MM.1S (cell line): ENCODE results near the gene SDK1.

Source experiments
- DNase-seq: peaks from one replicate; pipeline ENCODE4 v3.0.0-alpha.2; 2015
- H2AFZ ChIP-seq: fragments of 300-600 bp; sonication (generic); 2 replicates; pipeline ENCODE4 v1.6.0; 2016; ENCODE audit warnings: antibody characterized with exemption, low read length
- H3F3A ChIP-seq: fragments of 300-600 bp; sonication (generic); 2 replicates; pipeline ENCODE4 v1.6.1; 2016; ENCODE audit warnings: mild to moderate bottlenecking, antibody characterized with exemption, low read length, moderate library complexity, mixed read lengths; ENCODE audit not compliant: insufficient read depth
- H3K27ac ChIP-seq: fragments of 300-600 bp; sonication (generic); 2 replicates; pipeline ENCODE4 v1.5.1; 2016; ENCODE audit warnings: mild to moderate bottlenecking, low read length
- H3K27me3 ChIP-seq: fragments of 300-600 bp; sonication (generic); replicated peaks from 2 replicates; pipeline ENCODE4 v1.6.0; 2016; ENCODE audit warnings: low read length; ENCODE audit not compliant: insufficient read depth
- H3K36me3 ChIP-seq: fragments of 300-600 bp; sonication (generic); replicated peaks from 2 replicates; pipeline ENCODE4 v1.6.1; 2016; ENCODE audit warnings: mild to moderate bottlenecking, low read length, mixed read lengths; ENCODE audit not compliant: insufficient read depth
- H3K4me1 ChIP-seq: fragments of 300-600 bp; sonication (generic); 2 replicates; pipeline ENCODE4 v1.6.1; 2016; ENCODE audit warnings: low read length, mixed read lengths
- H3K4me2 ChIP-seq: fragments of 300-600 bp; sonication (generic); 2 replicates; pipeline ENCODE4 v1.6.0; 2016; ENCODE audit warnings: low read depth, low read length
- H3K4me3 ChIP-seq: fragments of 300-600 bp; sonication (generic); 2 replicates; pipeline ENCODE4 v1.5.1; 2016; ENCODE audit warnings: low read length, mixed read lengths
- H3K79me2 ChIP-seq: fragments of 300-600 bp; sonication (generic); 2 replicates; pipeline ENCODE4 v1.6.1; 2016; ENCODE audit warnings: mixed run types, low read length, mixed read lengths
- H3K9ac ChIP-seq: fragments of 300-600 bp; sonication (generic); 2 replicates; pipeline ENCODE4 v1.6.1; 2016; ENCODE audit warnings: low read length, mixed read lengths
- H3K9me2 ChIP-seq: fragments of 300-600 bp; sonication (generic); replicated peaks from 2 replicates; pipeline ENCODE4 v1.6.1; 2016; ENCODE audit warnings: mild to moderate bottlenecking, low read length, mixed read lengths; ENCODE audit not compliant: insufficient read depth
- H3K9me3 ChIP-seq: fragments of 300-600 bp; sonication (generic); replicated peaks from 2 replicates; pipeline ENCODE4 v1.6.1; 2016; ENCODE audit warnings: mild to moderate bottlenecking, low read length, mixed read lengths; ENCODE audit not compliant: insufficient read depth
- H4K20me1 ChIP-seq: fragments of 300-600 bp; sonication (generic); 2 replicates; pipeline ENCODE4 v1.6.1; 2016; ENCODE audit warnings: mild to moderate bottlenecking, low read length, moderate library complexity, mixed read lengths; ENCODE audit not compliant: insufficient read depth
- EZH2 ChIP-seq: fragments of 300-600 bp; sonication (generic); optimal IDR thresholded peaks from 2 replicates; pipeline ENCODE3; 2017; ENCODE audit warnings: low read depth, mild to moderate bottlenecking, antibody characterized with exemption, low read length, mixed read lengths
- EZH2phosphoT487 ChIP-seq: fragments of 300-600 bp; sonication (generic); IDR thresholded peaks from 2 replicates; pipeline ENCODE4 v1.6.1; 2018; ENCODE audit warnings: antibody characterized with exemption, low read length
- TF ChIP-seq, protein P1 (sequence below): fragments of 300-600 bp; sonication (generic); IDR thresholded peaks from 2 replicates; pipeline ENCODE4 v1.5.1; 2016; ENCODE audit warnings: antibody characterized with exemption, low read length, mixed read lengths

Gene SDK1

DNA sequence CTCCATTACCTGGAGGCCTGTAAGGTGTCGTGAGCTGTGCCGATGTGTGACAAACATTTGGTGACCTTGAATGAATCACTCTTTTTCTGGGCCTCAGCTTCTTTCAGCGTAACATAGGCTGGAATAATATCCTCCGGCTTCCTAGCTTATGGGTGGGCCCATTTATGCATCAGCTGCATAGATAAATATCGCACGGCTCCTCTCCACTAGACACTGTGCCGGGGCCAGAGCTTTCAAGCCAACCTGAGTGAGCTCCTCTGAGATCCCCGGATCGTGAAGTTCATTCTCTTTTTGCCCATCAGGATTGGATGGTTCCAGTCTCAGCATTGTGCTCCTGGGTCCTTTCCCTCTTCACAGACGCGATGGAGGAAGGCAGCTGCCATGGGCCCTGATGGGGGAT lies 806.8 kb downstream of the SDK1 start:
- Histone ChIP-seq H3K9me3 (no peaks in the 10 kb centered on the region), H3K4me2 (no peak overlapping the region), H3K79me2 (no peaks in the 10 kb centered on the region), H3K27ac (no peak overlapping the region), H3K9me2 (no peaks in the 10 kb centered on the region), H2AFZ (no peak overlapping the region), H4K20me1 (no peaks in the 10 kb centered on the region), H3F3A (no peaks in the 10 kb centered on the region), H3K4me1 (no peaks in the 10 kb centered on the region), H3K9ac (no peak overlapping the region), H3K36me3 (no peaks in the 10 kb centered on the region), H3K27me3 (no peaks in the 10 kb centered on the region), H3K4me3 (no peak overlapping the region)
- no peak for DNase-seq
- TF ChIP-seq EZH2, result no peak
- no peak for TF ChIP-seq EZH2phosphoT487
- TF ChIP-seq, protein P1, sequence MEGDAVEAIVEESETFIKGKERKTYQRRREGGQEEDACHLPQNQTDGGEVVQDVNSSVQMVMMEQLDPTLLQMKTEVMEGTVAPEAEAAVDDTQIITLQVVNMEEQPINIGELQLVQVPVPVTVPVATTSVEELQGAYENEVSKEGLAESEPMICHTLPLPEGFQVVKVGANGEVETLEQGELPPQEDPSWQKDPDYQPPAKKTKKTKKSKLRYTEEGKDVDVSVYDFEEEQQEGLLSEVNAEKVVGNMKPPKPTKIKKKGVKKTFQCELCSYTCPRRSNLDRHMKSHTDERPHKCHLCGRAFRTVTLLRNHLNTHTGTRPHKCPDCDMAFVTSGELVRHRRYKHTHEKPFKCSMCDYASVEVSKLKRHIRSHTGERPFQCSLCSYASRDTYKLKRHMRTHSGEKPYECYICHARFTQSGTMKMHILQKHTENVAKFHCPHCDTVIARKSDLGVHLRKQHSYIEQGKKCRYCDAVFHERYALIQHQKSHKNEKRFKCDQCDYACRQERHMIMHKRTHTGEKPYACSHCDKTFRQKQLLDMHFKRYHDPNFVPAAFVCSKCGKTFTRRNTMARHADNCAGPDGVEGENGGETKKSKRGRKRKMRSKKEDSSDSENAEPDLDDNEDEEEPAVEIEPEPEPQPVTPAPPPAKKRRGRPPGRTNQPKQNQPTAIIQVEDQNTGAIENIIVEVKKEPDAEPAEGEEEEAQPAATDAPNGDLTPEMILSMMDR, result no peak

DNA sequence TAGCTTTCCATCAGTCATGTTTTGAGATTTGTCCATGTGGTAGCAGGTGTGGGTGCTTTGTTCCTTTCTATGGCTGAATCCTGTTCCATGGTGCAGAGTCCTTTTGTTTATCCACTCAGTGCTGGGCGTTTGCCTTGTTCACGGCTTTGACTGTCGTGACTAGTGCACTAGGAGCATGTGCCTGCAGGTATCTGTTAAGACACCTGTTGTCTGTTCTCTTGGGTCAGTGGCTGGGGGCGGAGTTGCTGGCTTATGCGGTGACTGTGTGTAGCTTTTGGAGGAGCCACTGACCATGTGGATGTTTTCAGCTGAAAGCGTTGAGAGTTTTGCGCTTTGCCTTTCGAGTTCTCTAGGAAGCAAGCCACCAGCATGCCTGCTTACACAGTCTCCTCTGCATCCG lies 807.9 kb downstream of the SDK1 start:
- Histone ChIP-seq H3K9me2 (no peaks in the 10 kb centered on the region), H3K79me2 (no peaks in the 10 kb centered on the region), H3K27me3 (no peaks in the 10 kb centered on the region), H3K9me3 (no peaks in the 10 kb centered on the region), H4K20me1 (no peaks in the 10 kb centered on the region), H3K4me3 (no peak overlapping the region), H3K27ac (no peak overlapping the region), H3K9ac (no peak overlapping the region), H3F3A (no peaks in the 10 kb centered on the region), H3K4me1 (no peaks in the 10 kb centered on the region), H3K36me3 (no peaks in the 10 kb centered on the region), H2AFZ (no peak overlapping the region), H3K4me2 (no peak overlapping the region)
- DNase-seq, result no peak
- no peak for TF ChIP-seq EZH2

DNA sequence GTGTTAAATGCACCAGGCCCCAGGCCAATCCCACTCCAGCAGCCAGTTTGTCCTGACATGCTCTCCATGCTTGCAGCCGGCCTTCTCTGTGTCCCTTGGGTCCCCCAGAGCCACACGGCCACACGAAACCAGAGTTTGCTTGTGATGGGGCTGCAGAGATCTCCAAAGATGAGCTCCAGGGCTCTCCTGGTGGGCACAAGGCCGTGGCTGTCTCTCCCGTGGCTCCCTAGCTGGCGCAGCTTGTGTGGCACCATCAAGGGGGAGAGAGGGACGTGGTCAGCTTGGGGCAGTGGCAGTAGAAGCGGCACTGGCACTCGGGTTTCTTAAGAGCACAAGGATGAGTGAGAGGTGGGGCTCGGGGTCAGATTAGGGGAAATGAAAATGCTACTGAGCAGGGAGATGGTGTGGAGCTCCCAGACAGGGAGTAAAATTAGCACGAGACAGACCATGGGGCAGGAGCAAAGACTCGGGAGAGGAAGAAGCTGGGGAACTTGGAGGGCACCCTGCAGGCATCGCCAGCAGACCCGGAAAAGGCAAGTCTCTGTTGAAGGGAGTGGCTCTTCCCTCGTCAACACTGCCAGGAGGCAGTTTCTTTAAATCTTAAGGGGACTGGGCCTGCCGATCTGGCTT lies 808.5 kb downstream of the SDK1 start:
- Histone ChIP-seq H3K9me2 (no peaks in the 10 kb centered on the region), H3K79me2 (no peaks in the 10 kb centered on the region), H3K27me3 (no peaks in the 10 kb centered on the region), H3K4me1 (no peaks in the 10 kb centered on the region), H3K9ac (no peak overlapping the region), H3K4me2 (no peak overlapping the region), H4K20me1 (no peaks in the 10 kb centered on the region), H2AFZ (no peak overlapping the region), H3K9me3 (no peaks in the 10 kb centered on the region), H3K36me3 (no peaks in the 10 kb centered on the region), H3K4me3 (no peak overlapping the region), H3F3A (no peaks in the 10 kb centered on the region), H3K27ac (no peak overlapping the region)
- TF ChIP-seq, protein P1, result no peak
- TF ChIP-seq EZH2 (no peak), EZH2phosphoT487 (no peak)
- no peak for DNase-seq

DNA sequence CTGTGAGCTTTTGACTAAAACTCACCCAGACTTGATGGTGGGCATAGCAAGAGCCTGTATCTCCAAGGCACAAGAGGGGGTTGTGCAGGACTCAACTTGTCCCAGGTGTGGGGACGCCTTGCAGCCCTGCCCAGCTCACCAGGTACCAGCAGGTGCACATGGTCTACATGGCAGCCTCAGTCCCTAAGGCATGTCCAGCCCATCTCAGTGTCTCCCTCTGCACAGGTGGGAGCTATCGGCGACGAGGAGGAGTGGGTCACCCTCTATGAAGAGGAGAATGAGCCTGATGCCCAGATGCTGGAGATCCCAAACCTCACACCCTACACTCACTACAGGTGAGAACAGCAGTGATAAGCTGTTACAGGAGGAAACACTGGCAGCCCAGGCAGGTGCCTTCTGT lies 809.4 kb downstream of the SDK1 start:
- Histone ChIP-seq H3K9me3 (no peaks in the 10 kb centered on the region), H2AFZ (no peak overlapping the region), H4K20me1 (no peaks in the 10 kb centered on the region), H3K27me3 (no peaks in the 10 kb centered on the region), H3K36me3 (no peaks in the 10 kb centered on the region), H3K4me1 (no peaks in the 10 kb centered on the region), H3K9me2 (no peaks in the 10 kb centered on the region), H3K4me2 (no peak overlapping the region), H3F3A (no peaks in the 10 kb centered on the region), H3K27ac (no peak overlapping the region), H3K4me3 (no peak overlapping the region), H3K9ac (no peak overlapping the region), H3K79me2 (no peaks in the 10 kb centered on the region)
- TF ChIP-seq, protein P1, result no peak
- TF ChIP-seq EZH2 (no peak), EZH2phosphoT487 (no peak)
- DNase-seq, result no peak
